Liver (tissue), 3 donors: ENCODE results near the gene PTRH2.

Experiments used
- ATF3 ChIP-seq: IDR thresholded peaks from 2 replicates; pipeline ENCODE4 v1.6.1; 2016; ENCODE audit warnings: antibody characterized with exemption
- CTCF ChIP-seq: fragments of 150-350 bp; IDR thresholded peaks from 2 replicates; pipeline ENCODE4 v1.5.1; 2017; ENCODE audit warnings: improper control_type of control experiment, low read depth, low read length; ENCODE audit not compliant: missing input control
- EGR1 ChIP-seq, 2 donors: IDR thresholded peaks; 2 replicates each; pipeline ENCODE4 v1.6.1; 2016 to 2018; ENCODE audit warnings: antibody characterized with exemption in 2 of 2, low read depth in 2 of 2
- REST ChIP-seq: IDR thresholded peaks from 2 replicates; pipeline ENCODE4 v1.6.1; 2016; ENCODE audit warnings: antibody characterized with exemption, mild to moderate bottlenecking
- RXRA ChIP-seq, 2 donors: IDR thresholded peaks; 2 replicates each; pipeline ENCODE4 v1.6.1; 2017 to 2018; ENCODE audit warnings: antibody characterized with exemption in 2 of 2, mild to moderate bottlenecking in 1 of 2
- SP1 ChIP-seq: IDR thresholded peaks from 2 replicates; pipeline ENCODE4 v1.6.1; 2018; ENCODE audit warnings: antibody characterized with exemption, mild to moderate bottlenecking
- TAF1 ChIP-seq: conservative IDR thresholded peaks from 2 replicates; pipeline ENCODE4 v1.6.1; 2016; ENCODE audit warnings: antibody characterized with exemption, mild to moderate bottlenecking
- YY1 ChIP-seq: IDR thresholded peaks from 2 replicates; pipeline ENCODE4 v1.6.1; 2016; ENCODE audit warnings: antibody characterized with exemption, mild to moderate bottlenecking
- ZBTB33 ChIP-seq: IDR thresholded peaks from 2 replicates; pipeline ENCODE4 v1.6.1; 2016; ENCODE audit warnings: antibody characterized with exemption
- donor health status: healthy.
- donor health status: healthy.

- TF ChIP-seq REST, result no peak
- no peak for TF ChIP-seq CTCF
- no peak for TF ChIP-seq YY1
- no peak for TF ChIP-seq EGR1 (IDR thresholded peaks at IDR 0.05; ENCODE audit: low read depth in 2 of 2)
- no peak for TF ChIP-seq RXRA (IDR thresholded peaks at IDR 0.05)
- no peak for TF ChIP-seq ZBTB33
- TF ChIP-seq SP1, result no peak
- TF ChIP-seq ATF3, result no peak
- TF ChIP-seq TAF1, result no peak
Observed at GRCh38 chr17:59684967-59685366, 22.3 kb downstream of the PTRH2 start.
